Fibroblast of mammary gland (primary cell): ENCODE data around the gene BCAS3.

Source experiments
- DNase-seq: peaks from one replicate; pipeline ENCODE4 v3.0.0-alpha.2; 2010; ENCODE audit warnings: low read depth
- H3K4me3 ChIP-seq: 2 replicates; pipeline ENCODE4 v1.5.1; 2011; ENCODE audit warnings: low read depth, mild to moderate bottlenecking, low read length, moderate library complexity; ENCODE audit not compliant: control insufficient read depth
- CTCF ChIP-seq: conservative IDR thresholded peaks from 2 replicates; pipeline ENCODE4 v1.5.1; 2011; ENCODE audit warnings: low read depth, low read length, inconsistent platforms; ENCODE audit not compliant: control insufficient read depth, insufficient read depth

The BCAS3 gene

GRCh38 chr17:60840456-60840855 lies 162.8 kb downstream of the BCAS3 start:
- H3K4me3 ChIP-seq: no peak overlapping the region
- DNase-seq: no peak
- TF ChIP-seq CTCF: no peak

DNA sequence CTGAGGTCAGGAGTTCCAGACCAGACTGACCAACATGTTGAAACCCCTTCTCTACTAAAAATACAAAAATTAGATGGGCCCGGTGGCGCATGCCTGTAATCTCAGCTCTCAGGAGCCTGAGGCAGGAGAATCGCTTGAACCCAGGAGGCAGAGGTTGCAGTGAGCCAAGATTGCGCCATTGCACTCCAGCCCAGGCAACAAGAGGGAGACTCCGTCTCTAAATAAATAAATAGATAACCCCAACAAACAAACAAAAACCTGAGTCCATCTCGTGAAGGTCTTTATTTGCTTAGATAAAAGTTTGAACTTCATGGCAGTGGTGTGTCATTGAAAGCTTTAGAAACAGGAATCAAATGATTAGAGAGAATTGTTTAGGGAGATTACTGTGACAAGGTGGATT lies 167.4 kb downstream of the BCAS3 start:
- H3K4me3 ChIP-seq: no peak overlapping the region
- no peak for TF ChIP-seq CTCF
- no peak for DNase-seq

GRCh38 chr17:60846175-60846574 lies 168.5 kb downstream of the BCAS3 start:
- no peak for DNase-seq
- TF ChIP-seq CTCF: no peak
- no peak overlapping the region for H3K4me3 ChIP-seq

- H3K4me3 ChIP-seq: no peak overlapping the region
- DNase-seq: no peak
- TF ChIP-seq CTCF: no peak
Observed at GRCh38 chr17:60851181-60851580, 173.5 kb downstream of the BCAS3 start.

- no peak overlapping the region for H3K4me3 ChIP-seq
- no peak for TF ChIP-seq CTCF
- DNase-seq: no peak
Observed at GRCh38 chr17:60857556-60858080, 180.0 kb downstream of the BCAS3 start.

- no peak for DNase-seq
- no peak for TF ChIP-seq CTCF
- no peak overlapping the region for H3K4me3 ChIP-seq
Observed at GRCh38 chr17:60862482-60862881, 184.8 kb downstream of the BCAS3 start.
